NCI-H2196 (cell line): ENCODE measurements around the gene SEMA3B.
A peak's percentile ranks its signal among the peaks of the same experiment; 100 is the strongest.
"Not testable (repeated sequence)": the region's sequence is repeated elsewhere in the genome, so short reads cannot be mapped to it uniquely, and the experiment has no call there.

Source experiments
- DNase-seq: peaks from one replicate; lab custom pipeline; 2025; ENCODE audit not compliant: unreplicated experiment; lab: John Stamatoyannopoulos, UW

Gene SEMA3B

DNA sequence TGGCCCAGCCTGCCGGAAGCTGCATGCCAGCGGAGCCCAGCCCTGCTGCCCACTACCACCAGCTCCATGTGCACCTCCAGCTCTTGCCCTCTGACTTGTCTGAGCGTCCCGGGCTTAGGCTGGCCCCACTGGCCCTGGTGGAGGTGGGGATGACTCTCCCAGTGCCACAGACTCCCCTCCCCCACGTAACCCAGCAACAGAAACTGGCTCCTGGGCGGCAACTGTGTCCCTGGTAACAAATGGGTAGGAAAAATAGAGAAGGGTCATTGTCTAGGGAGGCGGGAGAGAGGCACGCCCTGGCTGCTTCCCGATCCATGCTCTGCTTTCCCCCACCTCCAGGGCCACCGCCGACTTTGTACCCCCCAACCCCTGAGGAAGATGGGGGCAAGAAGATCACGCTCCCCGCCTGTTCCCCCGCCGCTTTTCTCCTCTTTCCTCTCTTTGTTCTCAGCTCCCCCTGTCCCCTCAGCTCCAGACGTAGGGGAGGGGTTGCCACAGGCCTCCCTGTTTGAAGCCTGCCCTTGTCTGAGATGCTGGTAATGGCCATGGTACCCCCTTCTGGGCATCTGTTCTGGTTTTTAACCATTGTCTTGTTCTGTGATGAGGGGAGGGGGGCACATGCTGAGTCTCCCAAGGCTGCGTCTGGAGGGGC is 10.8 kb upstream of the SEMA3B start:
- no peak for DNase-seq

- no peak for DNase-seq
These were observed 10.0 kb upstream of the SEMA3B start for GRCh38 chr3:50258979-50259378.

DNA sequence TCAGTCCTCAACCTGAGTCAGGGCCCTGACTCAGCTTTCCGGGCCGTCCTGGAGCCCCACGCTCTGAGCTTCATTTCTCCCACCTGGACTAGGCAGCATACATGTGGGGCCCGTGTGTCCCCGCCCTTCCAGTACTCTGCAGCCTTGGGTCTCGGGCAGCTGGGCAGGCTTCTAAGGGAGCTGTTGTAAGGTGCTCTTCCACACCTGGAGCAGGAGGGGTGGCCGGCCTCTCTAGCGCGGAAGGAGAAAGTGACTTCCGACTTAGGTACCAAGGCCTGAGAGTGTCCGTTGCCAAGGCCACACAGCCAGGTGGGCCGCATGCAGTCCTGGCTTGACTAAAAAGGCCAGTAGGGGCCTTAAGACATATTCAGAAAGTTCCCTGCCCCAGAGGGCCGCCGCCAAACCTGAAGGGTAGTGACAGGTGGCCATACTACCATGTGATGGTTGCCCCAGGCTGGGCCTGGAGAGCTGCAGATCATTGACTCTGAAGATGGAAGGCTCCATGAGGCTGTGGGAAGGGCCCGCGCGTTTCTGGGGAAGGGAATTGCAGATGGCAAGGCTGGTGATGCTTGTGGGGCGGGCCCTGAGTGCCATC is 9.4 kb upstream of the SEMA3B start:
- no peak for DNase-seq

DNA sequence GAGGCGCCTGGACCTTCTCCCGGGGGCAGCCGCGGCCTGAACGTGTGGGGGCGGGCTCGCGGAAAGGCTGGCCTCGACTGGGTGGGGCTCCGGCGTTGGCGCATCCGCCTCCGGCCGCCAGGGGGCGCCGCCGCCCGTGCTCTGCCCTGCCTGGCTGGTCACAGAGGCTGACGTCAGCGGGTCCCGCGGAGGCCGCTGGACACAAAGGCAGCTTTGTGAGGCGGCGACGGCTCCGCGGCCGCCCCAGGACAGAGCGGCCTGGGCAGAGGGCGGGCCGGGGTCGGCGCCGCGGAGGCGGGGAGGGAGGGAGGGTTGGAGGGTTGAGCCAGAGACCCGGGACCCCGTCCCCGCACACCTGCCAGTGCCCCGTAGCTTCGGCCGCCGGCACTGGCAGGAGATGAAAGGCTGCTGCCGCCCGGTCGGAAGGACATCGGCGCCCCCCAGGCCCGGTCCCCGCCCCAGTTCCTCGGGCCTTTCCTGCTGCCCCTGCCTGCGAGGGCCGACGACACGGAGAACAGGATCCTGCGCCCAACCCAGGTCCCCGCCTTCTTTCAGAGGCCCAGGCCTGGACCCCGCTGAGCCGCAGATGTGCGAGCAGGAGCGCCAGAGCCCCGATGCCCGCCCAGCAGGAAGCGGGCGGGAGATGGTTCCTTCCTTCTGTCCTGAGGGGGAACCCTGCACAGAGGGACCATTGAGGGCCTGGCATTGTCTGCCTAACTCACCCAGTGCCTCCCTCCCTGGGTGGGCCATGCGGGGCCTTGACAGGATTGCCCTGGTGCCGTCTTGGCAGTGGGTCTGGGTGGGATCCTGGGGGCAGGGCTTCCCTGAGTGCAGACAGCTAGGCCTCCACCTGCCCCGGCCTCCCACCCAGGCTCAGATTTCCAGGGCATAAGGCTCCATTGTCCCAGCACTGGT is 8.7 kb upstream of the SEMA3B start:
- DNase-seq = peak; percentile 76

- DNase-seq = no peak
These were observed 8.0 kb upstream of the SEMA3B start for GRCh38 chr3:50260942-50261441.

DNA sequence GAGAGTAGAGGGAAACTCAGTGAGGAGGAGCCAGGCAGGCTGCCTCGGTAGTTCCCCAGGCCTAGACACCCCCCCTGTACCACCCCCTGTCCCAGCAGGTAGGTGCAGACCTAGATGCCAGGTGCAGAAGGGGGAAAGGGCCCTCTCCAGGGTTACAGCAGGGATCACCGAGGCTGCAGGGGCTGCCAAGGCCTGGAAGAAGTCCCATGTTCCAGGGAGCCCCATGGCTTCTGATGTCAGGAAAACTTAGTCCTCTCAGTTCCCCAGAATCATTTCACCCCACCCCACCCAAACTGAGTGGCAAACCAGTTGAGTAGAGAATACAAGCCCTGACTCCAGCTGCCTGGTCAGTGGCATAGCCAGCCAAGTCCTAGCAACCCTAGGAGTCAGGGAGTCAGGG is 7.4 kb upstream of the SEMA3B start:
- no peak for DNase-seq

- not testable (repeated sequence) for DNase-seq
These were observed 6.7 kb upstream of the SEMA3B start for GRCh38 chr3:50262200-50262599.

GRCh38 chr3:50262778-50263177 is 6.2 kb upstream of the SEMA3B start:
- DNase-seq = no peak

- no peak for DNase-seq
These were observed 5.2 kb upstream of the SEMA3B start for GRCh38 chr3:50263478-50264382.

- DNase-seq = peak; percentile 21
These were observed 4.5 kb upstream of the SEMA3B start for GRCh38 chr3:50264383-50264963.

DNA sequence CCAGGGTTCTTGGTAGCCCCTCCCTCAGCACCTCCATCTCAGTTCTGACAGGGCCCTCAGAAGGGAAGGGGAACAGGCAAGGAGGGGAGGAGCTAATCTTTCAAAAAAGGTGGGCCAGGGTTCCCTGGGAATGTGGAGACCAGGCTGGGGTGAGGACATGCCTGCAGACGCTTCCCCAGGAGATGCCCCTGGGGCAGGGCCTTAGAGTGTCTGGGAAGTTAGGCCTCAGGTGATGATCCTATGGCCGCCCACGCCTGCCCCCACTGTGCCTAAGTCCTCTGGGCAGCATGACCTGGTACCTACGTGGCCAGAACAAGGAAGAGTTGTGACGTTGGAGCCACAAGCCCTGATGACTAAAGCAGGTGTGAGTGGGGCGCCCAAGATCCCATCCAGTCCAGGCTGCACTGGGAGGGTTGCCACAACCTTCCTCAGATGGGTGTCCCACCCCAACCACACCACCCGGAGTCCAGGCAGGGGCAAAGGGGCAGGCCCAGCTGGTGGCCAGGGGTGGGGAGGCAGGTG is 3.9 kb upstream of the SEMA3B start:
- DNase-seq = no peak

DNA sequence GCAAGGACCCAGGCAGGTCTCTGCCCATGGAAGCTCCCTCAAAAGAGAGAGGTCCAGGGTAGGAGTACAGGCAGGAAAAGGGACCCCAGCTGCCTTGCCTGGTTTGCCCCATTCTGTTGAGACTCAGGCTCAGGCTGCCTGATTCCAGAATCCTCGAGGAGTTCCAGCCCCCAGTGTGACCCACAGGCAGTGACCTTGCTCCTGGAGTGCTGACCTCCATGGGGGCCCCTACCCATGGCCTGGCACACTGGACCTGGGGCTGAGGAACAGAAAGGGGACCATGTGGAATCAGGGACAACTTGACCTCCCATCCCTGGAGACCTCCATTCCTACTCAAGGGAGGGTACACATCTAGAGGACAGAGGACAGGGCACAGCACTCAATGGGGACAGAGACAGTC is 3.4 kb upstream of the SEMA3B start:
- no peak for DNase-seq

DNA sequence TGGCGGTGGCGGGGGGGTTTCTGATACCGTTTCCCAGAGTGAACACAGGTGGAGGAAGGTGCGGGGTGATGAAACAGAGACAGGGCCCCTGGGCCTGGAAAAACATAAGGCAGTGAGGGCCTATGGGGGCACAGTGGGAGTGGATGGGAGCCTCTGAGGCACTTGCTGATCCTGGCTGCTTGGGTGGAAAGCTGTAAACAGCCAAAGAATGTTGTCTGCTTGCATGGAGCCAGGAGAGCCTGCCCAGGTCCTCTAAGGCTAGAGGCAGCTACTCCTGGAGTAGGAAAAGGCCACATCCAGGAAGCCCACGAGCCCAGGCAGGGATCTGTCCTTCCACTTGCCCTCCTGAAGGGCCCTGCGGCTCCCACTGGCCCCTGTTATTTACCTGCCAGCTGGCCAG is 2.9 kb upstream of the SEMA3B start:
- no peak for DNase-seq

GRCh38 chr3:50266836-50267235 is 2.1 kb upstream of the SEMA3B start:
- no peak for DNase-seq

DNA sequence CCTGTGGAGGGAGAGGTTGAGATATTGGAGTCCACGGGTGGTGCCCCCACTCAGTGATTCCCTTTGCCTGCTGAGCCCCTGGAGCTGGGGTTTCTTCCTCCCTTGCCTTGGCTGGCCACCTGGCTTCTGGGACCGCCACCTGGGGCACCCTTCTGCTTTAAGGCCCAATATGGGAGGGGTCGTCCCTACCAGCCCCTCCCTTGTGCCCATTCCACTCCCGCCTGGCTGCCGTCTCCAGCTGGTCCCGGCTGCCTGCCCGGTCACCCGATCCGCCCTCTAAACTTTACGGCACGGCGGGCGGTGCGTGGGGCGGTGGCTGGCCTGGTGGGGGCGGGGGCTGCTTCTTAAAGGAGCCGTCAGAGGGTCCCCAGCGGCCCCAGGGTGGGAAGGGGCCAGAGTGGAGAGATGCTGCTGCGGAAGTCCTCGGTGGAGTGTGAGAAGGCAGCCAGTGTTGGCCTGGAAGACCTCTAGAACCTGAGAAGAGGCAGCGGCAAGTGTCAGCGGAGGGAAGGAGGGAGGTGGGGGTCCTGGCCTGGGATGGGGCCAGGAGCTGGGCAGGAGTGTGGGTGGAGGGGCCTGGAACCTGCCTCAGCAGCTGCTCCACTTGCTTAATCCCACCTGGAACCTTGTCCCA is 1.6 kb upstream of the SEMA3B start:
- no peak for DNase-seq

DNA sequence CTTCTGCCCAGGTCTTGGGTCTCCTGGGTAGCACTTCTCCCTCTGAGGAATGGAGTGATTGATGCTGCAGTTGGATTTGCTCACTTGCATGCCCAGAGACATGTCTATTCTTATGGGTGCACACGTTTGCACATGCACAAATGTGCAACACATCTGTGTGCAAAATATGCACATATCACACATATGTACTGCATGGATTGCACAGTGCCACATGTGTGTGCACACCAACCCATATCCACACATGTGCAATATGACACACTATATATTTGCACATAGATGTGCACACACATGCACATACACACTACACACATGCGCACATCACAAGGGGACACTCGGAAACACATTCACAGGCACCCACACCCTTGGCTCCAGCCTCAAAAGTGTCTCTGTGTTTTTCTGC is 671 bp upstream of the SEMA3B start:
- no peak for DNase-seq

DNA sequence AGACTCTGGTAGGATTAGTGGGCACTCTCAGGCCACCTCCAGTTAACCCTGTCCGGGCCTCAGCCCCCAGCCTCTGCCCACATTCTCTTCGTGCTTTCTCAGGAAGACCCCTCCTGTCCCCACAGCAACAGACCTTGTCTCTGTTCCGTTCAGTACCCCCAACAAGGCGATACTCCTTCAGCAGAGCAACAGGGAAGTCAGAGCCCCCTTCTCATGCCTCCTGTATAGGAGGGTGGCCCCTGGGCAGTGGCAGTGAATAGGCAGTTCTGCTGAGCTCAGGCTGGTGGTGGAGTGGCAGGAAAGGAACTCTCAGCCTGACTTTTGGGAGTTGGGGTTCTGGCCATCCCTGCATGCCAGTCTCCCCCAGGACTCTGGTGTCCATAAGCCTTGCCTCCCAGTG is 513 bp downstream of the SEMA3B start:
- no peak for DNase-seq

GRCh38 chr3:50269977-50270413 is 1.0 kb downstream of the SEMA3B start:
- no peak for DNase-seq

GRCh38 chr3:50270422-50271224 is 1.7 kb downstream of the SEMA3B start:
- DNase-seq = no peak
